Type B pancreatic cell (in vitro differentiated cells): Measurements from ENCODE around the gene PAAF1. TPM values are rescaled to one million over a fixed set of nuclear protein-coding genes. Genes with fewer than 3 reads are reported as not detected.
A peak's percentile ranks its signal among the peaks of the same experiment; 100 is the strongest.
"Not testable (repeated sequence)": the region's sequence is repeated elsewhere in the genome, so short reads cannot be mapped to it uniquely, and the experiment has no call there.

Experiments used
- DNase-seq: peaks from one replicate; pipeline ENCODE4 v3.0.0; 2021; ENCODE audit warnings: mixed read lengths; ENCODE audit not compliant: unreplicated experiment; ENCODE audit errors: extremely low spot score
- H3K27ac Mint-ChIP-seq: 2 replicates; pipeline ENCODE4 v1.8.0; 2021; ENCODE audit warnings: mild to moderate bottlenecking, mixed read lengths
- H3K27me3 Mint-ChIP-seq: 2 replicates; pipeline ENCODE4 v1.8.0; 2021; ENCODE audit warnings: mixed read lengths
- H3K36me3 Mint-ChIP-seq: 2 replicates; pipeline ENCODE4 v1.8.0; 2021; ENCODE audit warnings: mixed read lengths
- H3K4me1 Mint-ChIP-seq: one replicate; pipeline ENCODE4 v1.8.0; 2021; ENCODE audit warnings: mixed read lengths; ENCODE audit not compliant: unreplicated experiment
- H3K4me3 Mint-ChIP-seq: 2 replicates; pipeline ENCODE4 v1.8.0; 2021; ENCODE audit warnings: mild to moderate bottlenecking, mixed read lengths
- H3K9me3 Mint-ChIP-seq: 2 replicates; pipeline ENCODE4 v1.8.0; 2021; ENCODE audit warnings: mixed read lengths
- CTCF ChIP-seq: fragments of 200-600 bp; sonication (generic); conservative IDR thresholded peaks from 2 replicates; pipeline ENCODE4 v1.5.0; 2021; ENCODE audit warnings: antibody characterized with exemption, mild to moderate bottlenecking
- total RNA-seq: library from RNA; stranded (reverse); gene quantifications from 2 replicates; pipeline ENCODE4 v1.2.1, GENCODE V29; 2021; ENCODE audit warnings: low replicate concordance

PAAF1 gene
- total RNA-seq, 1 donor from 2014 or later, result 30.7 TPM

GRCh38 chr11:73921180-73921579 is 44.4 kb downstream of the PAAF1 start:
- no peak overlapping the region for H3K27ac Mint-ChIP-seq
- no peak for TF ChIP-seq CTCF
- no peak for DNase-seq
- no peaks in the 10 kb centered on the region for H3K9me3 Mint-ChIP-seq
- no peaks in the 10 kb centered on the region for H3K4me1 Mint-ChIP-seq
- H3K4me3 Mint-ChIP-seq, result no peak overlapping the region
- no peaks in the 10 kb centered on the region for H3K27me3 Mint-ChIP-seq
- H3K36me3 Mint-ChIP-seq, result peaks cover 11% of the 10 kb centered on the region

- Mint-ChIP-seq H3K36me3 (peaks cover 20% of the 10 kb centered on the region), H3K9me3 (no peaks in the 10 kb centered on the region), H3K27me3 (no peaks in the 10 kb centered on the region), H3K4me3 (no peak overlapping the region), H3K4me1 (no peaks in the 10 kb centered on the region), H3K27ac (no peak overlapping the region)
- TF ChIP-seq CTCF, result no peak
- DNase-seq, result no peak
Observed at GRCh38 chr11:73929388-73929787, 52.6 kb downstream of the PAAF1 start.

GRCh38 chr11:73931039-73931645 is 54.3 kb downstream of the PAAF1 start:
- peak; percentile 65 for TF ChIP-seq CTCF
- Mint-ChIP-seq H3K36me3 (peaks cover 18% of the 10 kb centered on the region), H3K4me1 (no peaks in the 10 kb centered on the region), H3K27ac (no peak overlapping the region), H3K9me3 (no peaks in the 10 kb centered on the region), H3K27me3 (no peaks in the 10 kb centered on the region), H3K4me3 (no peak overlapping the region)
- no peak for DNase-seq

- no peaks in the 10 kb centered on the region for H3K9me3 Mint-ChIP-seq
- TF ChIP-seq CTCF, result no peak
- no peaks in the 10 kb centered on the region for H3K27me3 Mint-ChIP-seq
- no peak overlapping the region for H3K27ac Mint-ChIP-seq
- H3K36me3 Mint-ChIP-seq, result peaks cover 16% of the 10 kb centered on the region
- no peaks in the 10 kb centered on the region for H3K4me1 Mint-ChIP-seq
- no peak overlapping the region for H3K4me3 Mint-ChIP-seq
- DNase-seq, result no peak
Observed at GRCh38 chr11:73931951-73932350, 55.2 kb downstream of the PAAF1 start.

- Mint-ChIP-seq H3K4me1 (no peaks in the 10 kb centered on the region), H3K9me3 (no peaks in the 10 kb centered on the region), H3K36me3 (peaks cover 11% of the 10 kb centered on the region), H3K27me3 (no peaks in the 10 kb centered on the region), H3K27ac (no peak overlapping the region), H3K4me3 (no peak overlapping the region)
- DNase-seq, result no peak
- TF ChIP-seq CTCF, result no peak
Observed at GRCh38 chr11:73932781-73933180, 56.0 kb downstream of the PAAF1 start.

- not testable (repeated sequence) for H3K9me3 Mint-ChIP-seq, H3K27ac Mint-ChIP-seq, H3K4me3 Mint-ChIP-seq
Observed at GRCh38 chr11:73936047-73936446, 59.2 kb downstream of the PAAF1 start.

More at GRCh38 chr11:73936047-73936446, 59.2 kb downstream of the PAAF1 start:
- DNase-seq, H3K4me1 Mint-ChIP-seq, H3K27me3 Mint-ChIP-seq: not testable (repeated sequence)
- H3K36me3 Mint-ChIP-seq, result peaks cover 13% of the 10 kb centered on the region
